Measurements from ENCODE around the gene USP27X.

The USP27X gene

GRCh38 chrX:49842621-49843020 is 36.7 kb upstream of the USP27X start:
- no peak overlapping the region for H2AFZ ChIP-seq (ENCODE audit: low read depth, low read length)
- no peaks in the 10 kb centered on the region for H3K79me2 ChIP-seq (ENCODE audit: insufficient read depth, low read length)
- H3K4me3 ChIP-seq (ENCODE audit: low read depth in 1 of 2, low read length in 2 of 2) = no peak overlapping the region
- ATAC-seq (ENCODE audit: insufficient read depth, low read depth) (no peak), DNase-seq (no peak)
- H3K4me1 ChIP-seq (ENCODE audit: insufficient read depth, low read length) = no peaks in the 10 kb centered on the region
- no peaks in the 10 kb centered on the region for H3K9me3 ChIP-seq (ENCODE audit: insufficient read depth, low read length, severe bottlenecking)
- no peak overlapping the region for H3K9ac ChIP-seq (ENCODE audit: low read depth, low read length)
- no peaks in the 10 kb centered on the region for H3K36me3 ChIP-seq (ENCODE audit: insufficient read depth, low read length)
- H3K27me3 ChIP-seq (ENCODE audit: insufficient read depth, low read length, poor library complexity) = no peaks in the 10 kb centered on the region
- no peaks in the 10 kb centered on the region for H4K20me1 ChIP-seq (ENCODE audit: insufficient read depth, low read length)
- no peak for TF ChIP-seq EZH2 (IDR thresholded peaks at IDR 0.05; ENCODE audit: borderline replicate concordance, low read depth, low read length, severe bottlenecking)
- TF ChIP-seq, protein P1, sequence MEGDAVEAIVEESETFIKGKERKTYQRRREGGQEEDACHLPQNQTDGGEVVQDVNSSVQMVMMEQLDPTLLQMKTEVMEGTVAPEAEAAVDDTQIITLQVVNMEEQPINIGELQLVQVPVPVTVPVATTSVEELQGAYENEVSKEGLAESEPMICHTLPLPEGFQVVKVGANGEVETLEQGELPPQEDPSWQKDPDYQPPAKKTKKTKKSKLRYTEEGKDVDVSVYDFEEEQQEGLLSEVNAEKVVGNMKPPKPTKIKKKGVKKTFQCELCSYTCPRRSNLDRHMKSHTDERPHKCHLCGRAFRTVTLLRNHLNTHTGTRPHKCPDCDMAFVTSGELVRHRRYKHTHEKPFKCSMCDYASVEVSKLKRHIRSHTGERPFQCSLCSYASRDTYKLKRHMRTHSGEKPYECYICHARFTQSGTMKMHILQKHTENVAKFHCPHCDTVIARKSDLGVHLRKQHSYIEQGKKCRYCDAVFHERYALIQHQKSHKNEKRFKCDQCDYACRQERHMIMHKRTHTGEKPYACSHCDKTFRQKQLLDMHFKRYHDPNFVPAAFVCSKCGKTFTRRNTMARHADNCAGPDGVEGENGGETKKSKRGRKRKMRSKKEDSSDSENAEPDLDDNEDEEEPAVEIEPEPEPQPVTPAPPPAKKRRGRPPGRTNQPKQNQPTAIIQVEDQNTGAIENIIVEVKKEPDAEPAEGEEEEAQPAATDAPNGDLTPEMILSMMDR (IDR thresholded peaks at IDR 0.05; ENCODE audit: borderline replicate concordance, extremely low read depth, low read length, poor library complexity, severe bottlenecking) = no peak
- H3K4me2 ChIP-seq (ENCODE audit: insufficient read depth, low read length) = no peak overlapping the region
- no peak overlapping the region for H3K27ac ChIP-seq (ENCODE audit: low read length)

DNA sequence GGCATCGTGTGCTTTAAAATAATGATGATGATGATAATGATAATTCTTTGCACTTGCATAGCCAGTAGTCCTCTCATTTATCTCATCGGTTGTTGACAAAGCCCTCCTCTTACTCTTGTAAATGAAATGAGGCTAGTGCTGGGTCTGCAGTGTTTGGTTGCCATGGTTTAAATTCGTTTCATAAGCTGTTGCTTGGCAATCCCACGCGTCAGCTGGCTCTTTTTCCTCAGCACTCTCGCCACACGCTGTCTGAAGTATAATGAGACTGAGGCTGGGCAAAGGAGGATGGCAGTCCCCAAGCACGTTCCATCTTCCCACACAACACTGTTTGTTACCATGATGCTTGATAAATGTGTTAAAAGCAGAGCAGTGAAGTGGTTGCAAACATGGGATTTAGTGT is 34.7 kb upstream of the USP27X start:
- Histone ChIP-seq H3K79me2 (ENCODE audit: insufficient read depth, low read length) (no peaks in the 10 kb centered on the region), H3K27me3 (ENCODE audit: insufficient read depth, low read length, poor library complexity) (no peaks in the 10 kb centered on the region), H3K4me3 (ENCODE audit: low read depth in 1 of 2, low read length in 2 of 2) (no peak overlapping the region), H3K36me3 (ENCODE audit: insufficient read depth, low read length) (no peaks in the 10 kb centered on the region), H4K20me1 (ENCODE audit: insufficient read depth, low read length) (no peaks in the 10 kb centered on the region), H3K27ac (ENCODE audit: low read length) (no peak overlapping the region), H3K9ac (ENCODE audit: low read depth, low read length) (no peak overlapping the region), H3K4me2 (ENCODE audit: insufficient read depth, low read length) (no peak overlapping the region), H2AFZ (ENCODE audit: low read depth, low read length) (no peak overlapping the region), H3K4me1 (ENCODE audit: insufficient read depth, low read length) (no peaks in the 10 kb centered on the region), H3K9me3 (ENCODE audit: insufficient read depth, low read length, severe bottlenecking) (no peaks in the 10 kb centered on the region)
- ATAC-seq (ENCODE audit: insufficient read depth, low read depth) (no peak), DNase-seq (no peak)
- TF ChIP-seq EZH2 (IDR thresholded peaks at IDR 0.05; ENCODE audit: borderline replicate concordance, low read depth, low read length, severe bottlenecking) = no peak
- TF ChIP-seq, protein P1 (IDR thresholded peaks at IDR 0.05; ENCODE audit: borderline replicate concordance, extremely low read depth, low read length, poor library complexity, severe bottlenecking) = no peak

GRCh38 chrX:49845701-49846403 is 33.4 kb upstream of the USP27X start:
- DNase-seq (no peak), ATAC-seq (ENCODE audit: insufficient read depth, low read depth) (no peak)
- H3K4me2 ChIP-seq (ENCODE audit: insufficient read depth, low read length) = no peak overlapping the region
- H2AFZ ChIP-seq (ENCODE audit: low read depth, low read length) = no peak overlapping the region
- no peaks in the 10 kb centered on the region for H4K20me1 ChIP-seq (ENCODE audit: insufficient read depth, low read length)
- H3K27me3 ChIP-seq (ENCODE audit: insufficient read depth, low read length, poor library complexity) = no peaks in the 10 kb centered on the region
- H3K27ac ChIP-seq (ENCODE audit: low read length) = no peak overlapping the region
- H3K4me3 ChIP-seq (ENCODE audit: low read depth in 1 of 2, low read length in 2 of 2) = no peak overlapping the region
- H3K9ac ChIP-seq (ENCODE audit: low read depth, low read length) = no peak overlapping the region
- no peak for TF ChIP-seq EZH2 (IDR thresholded peaks at IDR 0.05; ENCODE audit: borderline replicate concordance, low read depth, low read length, severe bottlenecking)
- TF ChIP-seq, protein P1 (IDR thresholded peaks at IDR 0.05; ENCODE audit: borderline replicate concordance, extremely low read depth, low read length, poor library complexity, severe bottlenecking) = no peak
- no peaks in the 10 kb centered on the region for H3K36me3 ChIP-seq (ENCODE audit: insufficient read depth, low read length)
- no peaks in the 10 kb centered on the region for H3K79me2 ChIP-seq (ENCODE audit: insufficient read depth, low read length)
- no peaks in the 10 kb centered on the region for H3K4me1 ChIP-seq (ENCODE audit: insufficient read depth, low read length)
- no peaks in the 10 kb centered on the region for H3K9me3 ChIP-seq (ENCODE audit: insufficient read depth, low read length, severe bottlenecking)

Measured in DND-41 (cell line).